Measurements from ENCODE around the gene CDC42BPB.

DNA sequence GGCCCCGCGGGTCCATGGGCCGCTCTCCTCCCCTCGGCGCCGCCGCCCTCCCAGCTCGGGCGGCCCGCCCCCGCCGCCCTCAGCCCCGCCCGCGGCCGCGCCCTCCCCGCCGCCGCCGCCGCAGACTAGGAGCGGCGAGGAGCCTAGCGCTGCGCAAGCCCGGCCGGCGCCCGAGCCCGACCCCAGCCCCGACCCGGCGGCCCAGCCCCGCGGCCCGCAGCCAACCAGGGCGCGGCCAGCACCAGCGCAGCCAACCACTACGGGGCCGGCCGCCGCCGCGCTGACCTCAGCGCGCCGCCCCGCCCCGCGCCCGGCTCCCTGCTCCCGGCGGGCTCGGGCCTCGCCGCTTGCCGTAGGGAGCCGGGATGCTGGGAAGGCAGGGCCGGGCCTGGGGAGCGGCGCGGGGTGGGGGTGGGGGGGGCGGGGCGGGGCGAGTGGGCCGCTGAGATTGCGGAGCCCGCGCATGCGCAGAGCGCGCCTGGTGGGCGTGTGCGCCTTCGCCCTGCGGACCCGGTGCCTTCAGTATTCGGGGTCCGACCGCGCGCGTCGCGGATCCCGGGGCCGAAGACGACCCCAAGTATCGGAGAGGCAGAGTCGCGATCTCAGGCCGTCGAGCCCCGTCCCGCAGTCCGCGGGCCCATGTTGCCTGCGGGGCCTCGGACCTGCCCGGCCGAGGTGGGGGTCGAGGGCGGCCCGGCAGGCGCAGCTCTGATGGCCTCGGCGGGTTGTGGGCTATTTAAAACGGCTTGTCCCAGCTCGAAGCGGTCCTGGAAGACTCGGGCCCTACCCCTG is at the start of gene CDC42BPB:
- TF ChIP-seq, protein P1, sequence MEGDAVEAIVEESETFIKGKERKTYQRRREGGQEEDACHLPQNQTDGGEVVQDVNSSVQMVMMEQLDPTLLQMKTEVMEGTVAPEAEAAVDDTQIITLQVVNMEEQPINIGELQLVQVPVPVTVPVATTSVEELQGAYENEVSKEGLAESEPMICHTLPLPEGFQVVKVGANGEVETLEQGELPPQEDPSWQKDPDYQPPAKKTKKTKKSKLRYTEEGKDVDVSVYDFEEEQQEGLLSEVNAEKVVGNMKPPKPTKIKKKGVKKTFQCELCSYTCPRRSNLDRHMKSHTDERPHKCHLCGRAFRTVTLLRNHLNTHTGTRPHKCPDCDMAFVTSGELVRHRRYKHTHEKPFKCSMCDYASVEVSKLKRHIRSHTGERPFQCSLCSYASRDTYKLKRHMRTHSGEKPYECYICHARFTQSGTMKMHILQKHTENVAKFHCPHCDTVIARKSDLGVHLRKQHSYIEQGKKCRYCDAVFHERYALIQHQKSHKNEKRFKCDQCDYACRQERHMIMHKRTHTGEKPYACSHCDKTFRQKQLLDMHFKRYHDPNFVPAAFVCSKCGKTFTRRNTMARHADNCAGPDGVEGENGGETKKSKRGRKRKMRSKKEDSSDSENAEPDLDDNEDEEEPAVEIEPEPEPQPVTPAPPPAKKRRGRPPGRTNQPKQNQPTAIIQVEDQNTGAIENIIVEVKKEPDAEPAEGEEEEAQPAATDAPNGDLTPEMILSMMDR (conservative IDR thresholded peaks at IDR 0.05 in 1 of 2, IDR thresholded peaks at IDR 0.05 in 1 of 2; ENCODE audit: extremely low read depth in 1 of 2, insufficient read depth in 1 of 2, low read depth in 1 of 2, low read length in 2 of 2): no peak
- no peak for TF ChIP-seq EZH2 (IDR thresholded peaks at IDR 0.05; ENCODE audit: borderline replicate concordance, low read length)

All from mammary epithelial cell (primary cell).